ENCODE measurements around the gene KIF26B.

The KIF26B gene

GRCh38 chr1:245245021-245245667 is 90.4 kb downstream of the KIF26B start:
- no peak for DNase-seq

GRCh38 chr1:245246433-245246832 is 91.6 kb downstream of the KIF26B start:
- no peak for DNase-seq

GRCh38 chr1:245247356-245247755 is 92.6 kb downstream of the KIF26B start:
- DNase-seq, result no peak

DNA sequence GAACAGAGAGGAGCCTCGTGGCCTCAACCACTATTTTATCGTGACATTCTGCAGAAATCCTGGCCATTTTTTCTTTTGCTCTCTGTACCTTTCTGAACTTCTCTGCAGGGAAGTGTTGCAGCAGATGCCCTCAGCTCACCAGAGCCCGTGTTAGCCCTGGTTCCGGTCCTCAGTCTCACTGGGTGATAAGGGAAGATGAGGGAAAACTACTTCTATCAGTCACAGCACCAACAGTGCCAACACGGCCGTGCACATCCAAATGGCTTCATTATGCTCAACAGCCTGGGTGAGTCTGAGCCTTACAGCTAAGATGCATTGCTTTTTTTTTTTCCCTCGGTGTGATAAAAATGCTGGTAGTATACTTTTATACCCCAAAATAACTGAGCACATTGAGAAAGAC is 93.0 kb downstream of the KIF26B start:
- DNase-seq, result no peak

- DNase-seq, result no peak
These were observed 93.5 kb downstream of the KIF26B start for GRCh38 chr1:245248231-245248731.

DNA sequence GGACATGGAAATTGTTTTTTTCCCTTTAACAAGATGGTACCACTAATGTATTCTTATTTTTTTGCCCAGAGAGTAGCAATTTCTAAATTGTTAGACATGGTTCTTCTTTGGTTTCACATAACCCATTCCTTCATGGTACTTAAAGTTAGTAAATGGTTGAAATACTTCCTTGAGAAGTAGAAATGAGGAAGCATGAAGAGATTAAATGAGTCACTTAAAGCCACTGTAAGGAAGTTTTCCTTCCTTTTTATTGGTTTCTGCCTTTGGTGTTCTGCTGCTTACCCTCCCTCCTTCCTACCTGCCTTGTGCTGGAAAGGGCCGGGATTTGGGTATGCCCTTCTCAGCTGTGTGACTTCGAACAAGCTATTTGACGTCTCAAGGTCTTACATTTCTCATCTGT is 101.0 kb downstream of the KIF26B start:
- DNase-seq, result no peak

- DNase-seq, result no peak
These were observed 101.7 kb downstream of the KIF26B start for GRCh38 chr1:245256528-245256927.

DNA sequence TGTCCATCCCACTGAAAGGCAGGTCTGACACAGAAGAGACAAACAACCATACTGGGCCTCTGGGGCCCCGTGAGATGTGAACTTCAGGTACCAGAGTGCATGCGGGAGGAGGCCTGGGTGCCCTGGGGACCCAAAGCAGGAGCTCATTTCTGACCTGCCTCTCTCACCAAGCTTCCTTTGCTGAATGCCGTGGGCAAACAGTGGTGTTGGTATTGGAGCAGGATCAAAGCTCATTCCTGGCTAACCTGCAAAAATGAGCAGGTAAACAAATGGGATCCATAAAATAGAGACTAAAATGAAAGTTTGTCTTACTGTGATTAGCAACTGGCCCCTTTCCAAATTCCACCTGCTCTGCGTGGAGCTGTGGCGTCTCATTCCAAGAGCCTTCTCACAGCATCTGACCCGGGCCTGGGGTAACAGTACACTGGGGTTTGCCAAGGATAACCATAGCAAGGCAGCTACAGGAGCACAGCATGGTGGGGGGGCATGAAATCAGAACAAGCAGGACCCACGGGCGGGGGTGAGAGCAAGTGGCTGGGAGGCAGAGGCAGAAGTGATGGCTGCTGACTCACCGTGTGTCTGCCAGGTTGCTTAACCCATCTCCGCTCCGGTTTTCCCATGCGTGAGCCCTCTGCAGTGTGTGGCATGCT is 103.6 kb downstream of the KIF26B start:
- DNase-seq, result no peak

DNA sequence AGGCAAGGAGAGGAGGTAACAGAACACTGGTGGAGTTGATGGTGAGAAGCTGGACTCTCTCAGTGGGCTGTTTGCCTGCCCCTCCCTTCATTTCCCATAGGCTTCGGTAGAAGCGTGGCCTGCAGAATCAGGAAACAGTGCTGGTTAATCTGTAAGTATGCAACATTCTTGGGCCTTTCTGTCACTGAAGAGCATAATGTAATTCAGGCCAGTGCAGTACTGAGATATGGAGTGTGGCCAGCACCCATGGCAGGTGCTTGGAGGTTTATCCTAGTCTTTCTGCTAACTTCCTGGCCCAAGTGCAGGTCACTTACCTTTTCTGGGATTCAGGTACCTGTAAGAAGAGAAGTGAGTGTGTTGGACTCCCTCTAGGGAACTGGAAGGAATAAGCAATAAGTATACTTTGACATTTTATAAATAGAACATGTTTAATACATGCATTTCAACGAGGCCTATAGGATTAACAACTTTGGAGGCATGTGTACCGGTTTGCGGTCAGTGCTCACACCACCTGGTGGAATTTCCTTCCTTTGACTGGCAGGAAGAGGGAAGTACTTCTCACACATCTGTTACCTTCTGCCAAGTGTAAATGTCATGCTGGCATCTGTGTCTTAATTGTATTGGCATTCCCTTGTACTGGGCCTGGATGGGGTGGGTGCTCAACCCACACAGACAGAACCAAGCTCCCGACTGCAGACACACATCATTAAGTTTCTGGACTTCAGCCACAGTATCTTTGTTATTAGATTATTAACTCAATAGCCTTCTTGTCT is 105.5 kb downstream of the KIF26B start:
- peak; percentile 6 to 68 for DNase-seq

DNA sequence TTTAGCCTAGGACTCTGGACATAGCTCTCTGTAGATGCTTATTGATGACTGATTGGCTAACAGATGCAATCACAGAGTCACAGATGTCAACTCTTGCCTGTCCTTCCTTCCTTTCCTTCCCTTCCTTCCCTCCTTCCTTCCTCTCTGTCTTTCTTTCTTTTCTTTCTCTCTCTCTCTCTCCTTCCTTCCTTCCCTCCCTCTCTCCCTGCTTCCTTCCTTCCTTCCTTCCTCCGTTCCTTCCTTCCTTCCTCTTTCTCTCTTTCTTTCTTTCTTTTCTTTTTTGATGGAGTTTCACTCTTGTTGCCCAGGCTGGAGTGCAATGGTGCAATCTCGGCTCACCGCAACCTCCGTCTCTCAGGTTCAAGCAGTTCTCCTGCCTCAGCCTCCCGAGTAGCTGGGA is 106.1 kb downstream of the KIF26B start:
- no peak for DNase-seq

DNA sequence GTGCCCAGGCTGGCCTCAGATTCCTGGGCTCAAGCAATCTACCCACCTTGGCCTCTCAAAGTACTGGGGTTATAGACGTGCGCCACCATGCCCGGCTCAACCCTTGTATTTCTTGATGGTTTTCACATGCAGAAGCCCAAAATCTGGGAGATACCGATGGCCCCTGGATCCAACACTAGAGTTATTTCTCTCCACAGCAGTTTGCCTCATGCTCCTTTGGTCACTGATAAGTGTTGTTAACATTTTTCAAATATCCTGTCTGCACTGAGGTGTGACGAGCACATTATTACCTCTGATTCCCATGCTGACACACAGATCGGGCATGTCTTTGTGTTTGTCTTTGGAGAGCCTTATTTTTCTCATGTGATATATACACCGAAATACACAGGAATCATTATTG is 107.0 kb downstream of the KIF26B start:
- no peak for DNase-seq

- DNase-seq, result no peak
These were observed 108.8 kb downstream of the KIF26B start for GRCh38 chr1:245263529-245264095.

- no peak for DNase-seq
These were observed 109.4 kb downstream of the KIF26B start for GRCh38 chr1:245264226-245264625.

- DNase-seq, result no peak
These were observed 111.3 kb downstream of the KIF26B start for GRCh38 chr1:245266105-245266504.

GRCh38 chr1:245270063-245270462 is 115.3 kb downstream of the KIF26B start:
- no peak for DNase-seq

DNA sequence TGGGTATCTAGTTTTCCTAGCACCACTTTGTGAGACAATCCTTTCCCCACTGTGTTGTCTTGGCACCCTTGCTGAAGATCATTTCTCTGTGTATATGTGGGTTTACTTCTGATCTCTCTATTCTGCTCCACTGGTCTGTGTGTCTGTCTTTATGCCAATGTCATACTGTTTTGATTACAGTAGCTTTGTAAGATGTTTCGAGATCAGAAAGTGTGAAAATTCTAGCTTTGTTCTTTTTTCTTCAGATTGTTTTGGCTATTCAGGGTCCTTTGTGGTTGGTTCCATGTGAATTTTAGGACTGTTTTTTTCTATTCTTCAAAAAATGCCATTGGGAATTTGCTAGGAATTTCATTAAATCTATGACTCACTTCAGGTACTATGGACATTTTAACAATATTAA is 116.2 kb downstream of the KIF26B start:
- no peak for DNase-seq

- no peak for DNase-seq
These were observed 117.9 kb downstream of the KIF26B start for GRCh38 chr1:245272676-245273075.

DNA sequence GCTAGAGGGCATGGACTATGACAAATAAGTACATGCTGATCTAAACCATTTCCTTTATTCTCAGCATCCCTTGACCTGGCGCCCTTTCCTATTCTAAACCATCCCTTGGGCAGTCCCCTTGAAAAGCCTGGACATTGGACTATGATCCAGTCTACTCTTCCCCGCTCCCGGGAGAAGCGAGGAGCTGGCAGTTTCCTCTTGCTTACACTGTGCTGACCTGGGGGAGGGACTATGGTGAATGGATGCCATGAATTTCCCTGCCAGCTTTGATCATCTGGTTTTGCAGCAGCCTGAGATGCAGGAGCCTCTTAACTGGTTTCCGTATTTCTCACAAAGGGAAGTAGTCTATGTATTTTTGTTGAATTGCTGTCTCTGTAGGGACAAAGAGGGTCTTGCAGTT is 121.7 kb downstream of the KIF26B start:
- DNase-seq, result no peak

- peak in 1 of 2 experiments; percentile 8 for DNase-seq
These were observed 122.5 kb downstream of the KIF26B start for GRCh38 chr1:245277276-245277675.

- no peak for DNase-seq
These were observed 124.1 kb downstream of the KIF26B start for GRCh38 chr1:245278846-245279245.

- no peak for DNase-seq
These were observed 124.6 kb downstream of the KIF26B start for GRCh38 chr1:245279346-245279745.

DNA sequence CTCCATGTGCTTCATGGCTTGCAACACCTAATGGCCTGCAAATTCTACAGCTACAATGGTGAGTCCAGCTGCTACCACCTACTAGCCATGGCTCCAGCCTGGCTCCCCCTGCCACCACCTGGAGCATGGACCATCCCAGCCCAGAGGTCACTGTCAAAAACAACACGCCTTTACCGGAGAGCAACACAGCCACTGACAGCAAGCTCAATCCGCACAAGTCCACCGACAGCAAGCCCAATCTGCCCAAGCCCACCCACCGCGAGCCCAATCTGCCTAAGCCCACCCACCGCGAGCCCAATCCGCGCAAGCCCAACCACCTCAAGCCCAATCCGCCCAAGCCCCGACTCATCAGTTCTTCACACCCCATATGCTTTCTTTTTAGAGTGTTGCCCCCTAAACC is 128.2 kb downstream of the KIF26B start:
- peak in 1 of 2 experiments; percentile 31 for DNase-seq

GRCh38 chr1:245285168-245285567 is 130.4 kb downstream of the KIF26B start:
- DNase-seq, result peak in 1 of 2 experiments; percentile 2

DNA sequence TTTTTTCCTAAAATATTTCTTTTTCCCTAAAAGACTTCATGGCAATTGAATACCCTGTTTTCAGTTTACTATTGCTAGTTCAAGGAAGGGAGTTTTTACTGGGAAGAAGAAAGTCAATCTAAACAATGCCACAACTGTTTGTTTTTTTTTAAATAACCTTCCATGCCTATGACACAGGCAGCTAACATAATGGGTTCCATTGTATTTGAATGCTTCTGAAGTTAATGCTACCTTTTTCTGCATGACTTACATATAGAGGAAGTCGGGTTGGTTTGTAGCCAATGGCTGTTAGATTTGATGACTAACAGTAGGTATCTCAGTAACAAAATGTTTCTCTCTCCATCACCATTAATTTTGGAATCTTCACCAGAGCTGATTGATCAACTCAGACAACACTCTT is 134.0 kb downstream of the KIF26B start:
- no peak for DNase-seq

All from NCI-H524 (cell line).